ENCODE data around the gene SLC35D3. TPM values are rescaled to one million over a fixed set of nuclear protein-coding genes. Genes with fewer than 3 reads are reported as not detected.

Gene SLC35D3
- total RNA-seq, 4 donors from 2014 or later = not detected

DNA sequence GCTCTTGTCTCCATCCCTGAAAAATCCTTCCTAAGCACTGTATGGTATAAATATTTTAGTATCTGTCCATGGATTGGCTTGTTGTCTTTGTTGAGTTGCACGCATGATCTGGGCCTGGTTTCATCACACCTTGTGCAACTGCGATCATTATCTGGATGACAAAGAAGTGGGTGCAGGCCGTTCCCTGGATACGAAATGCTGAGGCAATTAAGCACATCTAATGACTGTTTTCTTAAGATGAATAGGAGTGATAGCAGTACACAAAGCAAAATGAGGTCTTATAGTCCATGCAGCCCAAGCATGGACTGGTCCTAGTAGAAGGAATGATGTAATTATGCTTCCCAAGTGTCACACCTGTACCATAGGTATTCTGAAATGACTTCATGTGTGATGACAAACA, 47.8 kb downstream of the SLC35D3 start:
- no peak for TF ChIP-seq CTCF (IDR thresholded peaks at IDR 0.05; ENCODE audit: low read depth)

DNA sequence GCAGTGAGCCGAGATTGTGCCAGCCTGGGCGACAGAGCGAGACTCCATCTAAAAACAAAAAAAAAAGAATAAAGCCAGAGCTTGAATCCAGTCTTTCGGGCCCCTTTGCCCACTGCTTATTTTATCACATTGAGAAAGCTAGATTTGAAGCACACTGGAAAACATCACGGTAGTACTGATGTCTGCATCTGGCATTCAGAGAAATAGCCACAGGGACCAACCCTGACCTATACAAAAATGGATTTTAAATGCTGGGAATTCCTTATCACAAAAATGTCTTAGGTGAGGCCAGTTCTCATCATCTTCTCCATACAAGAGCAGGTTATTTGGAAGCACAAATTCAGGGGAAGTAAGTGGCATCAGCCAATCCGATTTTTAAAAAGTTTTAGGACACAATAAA, 49.5 kb downstream of the SLC35D3 start:
- no peak for TF ChIP-seq CTCF (IDR thresholded peaks at IDR 0.05; ENCODE audit: low read depth)

Small RNAs within 50 kb of the gene (small RNA-seq; reads per million reads assigned to genes)
- 0.49 reads per million for gene RF00019
- not detected for gene RPL35AP3

Other genes starting within 250 kb of the SLC35D3 start
- 10 to 100 TPM; 20.9 to 44.0 (median 37.1) TPM for gene MAP3K5, start 129.8 kb upstream of the SLC35D3 start, total RNA-seq
- gene PEX7, start 99.7 kb upstream of the SLC35D3 start, total RNA-seq = 1 to 10 TPM; 5.1 to 9.2 (median 8.7) TPM
- under 1 TPM in 3 of 4 donors, not detected in 1; 0.17 to 0.88 (median 0.38) TPM for gene IL20RA, start 122.7 kb downstream of the SLC35D3 start, total RNA-seq

Measured in subcutaneous adipose tissue (tissue), 4 donors.